Activated gamma-delta T cell treated with anti-CD3 and anti-CD28 coated beads, Interleukin-2, amount 50 U/mL, for 16 hours (primary cell): ENCODE results near the gene BACH2.
"Not testable (repeated sequence)": the region's sequence is repeated elsewhere in the genome, so short reads cannot be mapped to it uniquely, and the experiment has no call there.

Source experiments
- DNase-seq: peaks from one replicate; pipeline ENCODE4 v3.0.0-alpha.2; 2020; ENCODE audit warnings: low read depth

BACH2 gene

GRCh38 chr6:90124874-90125510 lies 171.7 kb downstream of the BACH2 start:
- no peak for DNase-seq

- no peak for DNase-seq
These were observed 172.8 kb downstream of the BACH2 start for GRCh38 chr6:90123831-90124230.

- no peak for DNase-seq
These were observed 174.7 kb downstream of the BACH2 start for GRCh38 chr6:90121982-90122381.

GRCh38 chr6:90120327-90120726 lies 176.3 kb downstream of the BACH2 start:
- DNase-seq: no peak

- DNase-seq: no peak
These were observed 177.0 kb downstream of the BACH2 start for GRCh38 chr6:90119618-90120017.

- no peak for DNase-seq
These were observed 178.1 kb downstream of the BACH2 start for GRCh38 chr6:90118581-90118980.

GRCh38 chr6:90118069-90118468 lies 178.6 kb downstream of the BACH2 start:
- DNase-seq: no peak

GRCh38 chr6:90116126-90116525 lies 180.5 kb downstream of the BACH2 start:
- DNase-seq: not testable (repeated sequence)

- no peak for DNase-seq
These were observed 183.3 kb downstream of the BACH2 start for GRCh38 chr6:90113389-90113788.

- no peak for DNase-seq
These were observed 185.3 kb downstream of the BACH2 start for GRCh38 chr6:90111387-90111786.

GRCh38 chr6:90110971-90111370 lies 185.7 kb downstream of the BACH2 start:
- DNase-seq: peak; percentile 47

GRCh38 chr6:90109141-90109540 lies 187.5 kb downstream of the BACH2 start:
- DNase-seq: no peak

GRCh38 chr6:90107771-90108282 lies 188.8 kb downstream of the BACH2 start:
- no peak for DNase-seq

GRCh38 chr6:90107371-90107770 lies 189.3 kb downstream of the BACH2 start:
- DNase-seq: no peak

GRCh38 chr6:90106449-90106848 lies 190.2 kb downstream of the BACH2 start:
- DNase-seq: no peak

GRCh38 chr6:90105506-90106170 lies 191.0 kb downstream of the BACH2 start:
- no peak for DNase-seq

- DNase-seq: no peak
These were observed 193.4 kb downstream of the BACH2 start for GRCh38 chr6:90103056-90103800.

GRCh38 chr6:90101403-90101802 lies 195.2 kb downstream of the BACH2 start:
- no peak for DNase-seq

- DNase-seq: no peak
These were observed 196.5 kb downstream of the BACH2 start for GRCh38 chr6:90100059-90100665.

GRCh38 chr6:90098627-90099026 lies 198.0 kb downstream of the BACH2 start:
- DNase-seq: no peak

- no peak for DNase-seq
These were observed 198.6 kb downstream of the BACH2 start for GRCh38 chr6:90098001-90098531.

GRCh38 chr6:90097356-90097755 lies 199.3 kb downstream of the BACH2 start:
- DNase-seq: no peak
